ENCODE results near the gene IL6. TPM values are rescaled to one million over a fixed set of nuclear protein-coding genes. Genes with fewer than 3 reads are reported as not detected.

The IL6 gene
- total and polyA plus RNA-seq, 9 of the 15 experiments (the other 6 are each of a cell fraction or from before 2014, with no cell fraction given) = 0.76 to 2.9 (median 1.5) TPM

DNA sequence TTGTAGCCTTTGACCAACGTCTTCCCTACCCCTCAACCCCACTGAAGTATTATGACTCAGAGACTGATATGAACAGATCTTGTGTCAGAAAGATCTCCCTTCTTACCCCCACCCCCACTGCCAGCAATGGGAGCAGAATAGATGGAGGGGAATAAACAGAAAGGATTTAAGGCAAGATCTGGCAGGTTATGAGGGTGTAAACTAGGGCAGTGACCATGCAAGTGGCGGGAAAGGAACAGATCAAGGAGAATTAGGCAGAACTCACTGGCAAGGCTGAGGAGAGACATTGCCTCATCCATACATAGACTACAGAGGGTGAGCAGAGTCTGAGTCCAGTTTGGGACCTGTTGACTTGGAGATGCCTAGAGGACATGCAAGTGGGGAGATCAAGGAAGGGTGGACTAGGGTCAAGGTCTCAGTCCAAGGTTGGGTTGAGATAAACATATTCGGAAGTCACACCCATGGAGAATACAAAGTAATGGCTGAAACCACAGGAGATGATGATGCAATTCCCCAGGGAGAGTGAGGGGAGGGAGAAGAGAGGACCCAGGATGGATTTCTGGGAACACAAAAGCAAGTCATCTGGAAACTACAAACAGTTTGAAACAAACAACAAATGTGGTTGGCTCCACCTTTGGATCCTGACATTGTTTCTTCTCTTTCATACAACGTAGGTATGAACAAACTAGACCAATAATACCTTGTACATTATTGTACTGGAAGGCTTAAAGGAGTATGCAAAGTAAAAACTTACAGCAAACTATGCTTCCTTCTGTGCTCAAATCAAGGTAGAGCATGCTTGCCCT is 44.9 kb upstream of the IL6 start (continued):
- TF ChIP-seq CBX8 (IDR thresholded peaks at IDR 0.05; ENCODE audit: borderline replicate concordance, extremely low read depth, low read depth, low read length, poor library complexity, severe bottlenecking) = no peak
- TF ChIP-seq CXXC5 (CRISPR knock-in tag; IDR thresholded peaks at IDR 0.05) = peak; percentile 86
- TF ChIP-seq, protein P1, sequence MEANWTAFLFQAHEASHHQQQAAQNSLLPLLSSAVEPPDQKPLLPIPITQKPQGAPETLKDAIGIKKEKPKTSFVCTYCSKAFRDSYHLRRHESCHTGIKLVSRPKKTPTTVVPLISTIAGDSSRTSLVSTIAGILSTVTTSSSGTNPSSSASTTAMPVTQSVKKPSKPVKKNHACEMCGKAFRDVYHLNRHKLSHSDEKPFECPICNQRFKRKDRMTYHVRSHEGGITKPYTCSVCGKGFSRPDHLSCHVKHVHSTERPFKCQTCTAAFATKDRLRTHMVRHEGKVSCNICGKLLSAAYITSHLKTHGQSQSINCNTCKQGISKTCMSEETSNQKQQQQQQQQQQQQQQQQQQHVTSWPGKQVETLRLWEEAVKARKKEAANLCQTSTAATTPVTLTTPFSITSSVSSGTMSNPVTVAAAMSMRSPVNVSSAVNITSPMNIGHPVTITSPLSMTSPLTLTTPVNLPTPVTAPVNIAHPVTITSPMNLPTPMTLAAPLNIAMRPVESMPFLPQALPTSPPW (CRISPR knock-in tag; IDR thresholded peaks at IDR 0.05) = peak; percentile 66
- TF ChIP-seq ZNF239 (CRISPR knock-in tag; IDR thresholded peaks at IDR 0.05) = peak; percentile 46
- TF ChIP-seq, protein P2, sequence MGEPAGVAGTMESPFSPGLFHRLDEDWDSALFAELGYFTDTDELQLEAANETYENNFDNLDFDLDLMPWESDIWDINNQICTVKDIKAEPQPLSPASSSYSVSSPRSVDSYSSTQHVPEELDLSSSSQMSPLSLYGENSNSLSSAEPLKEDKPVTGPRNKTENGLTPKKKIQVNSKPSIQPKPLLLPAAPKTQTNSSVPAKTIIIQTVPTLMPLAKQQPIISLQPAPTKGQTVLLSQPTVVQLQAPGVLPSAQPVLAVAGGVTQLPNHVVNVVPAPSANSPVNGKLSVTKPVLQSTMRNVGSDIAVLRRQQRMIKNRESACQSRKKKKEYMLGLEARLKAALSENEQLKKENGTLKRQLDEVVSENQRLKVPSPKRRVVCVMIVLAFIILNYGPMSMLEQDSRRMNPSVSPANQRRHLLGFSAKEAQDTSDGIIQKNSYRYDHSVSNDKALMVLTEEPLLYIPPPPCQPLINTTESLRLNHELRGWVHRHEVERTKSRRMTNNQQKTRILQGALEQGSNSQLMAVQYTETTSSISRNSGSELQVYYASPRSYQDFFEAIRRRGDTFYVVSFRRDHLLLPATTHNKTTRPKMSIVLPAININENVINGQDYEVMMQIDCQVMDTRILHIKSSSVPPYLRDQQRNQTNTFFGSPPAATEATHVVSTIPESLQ (CRISPR knock-in tag; IDR thresholded peaks at IDR 0.05) = no peak
- TF ChIP-seq ZNF175 (CRISPR knock-in tag; IDR thresholded peaks at IDR 0.05; ENCODE audit: low read depth) = peak; percentile 43; the same call in 1 of the 2 replicates
- peak; percentile 71 for TF ChIP-seq TCF3 (CRISPR knock-in tag; IDR thresholded peaks at IDR 0.05)
- TF ChIP-seq SRF (CRISPR knock-in tag; IDR thresholded peaks at IDR 0.05) = 0 out of 4 replicates have a peak, but pooled peaks of 1 of the 2 experiments have one; percentile 11
- peak; percentile 74 for TF ChIP-seq ZSCAN32 (CRISPR knock-in tag; IDR thresholded peaks at IDR 0.05)
- TF ChIP-seq, protein P3, sequence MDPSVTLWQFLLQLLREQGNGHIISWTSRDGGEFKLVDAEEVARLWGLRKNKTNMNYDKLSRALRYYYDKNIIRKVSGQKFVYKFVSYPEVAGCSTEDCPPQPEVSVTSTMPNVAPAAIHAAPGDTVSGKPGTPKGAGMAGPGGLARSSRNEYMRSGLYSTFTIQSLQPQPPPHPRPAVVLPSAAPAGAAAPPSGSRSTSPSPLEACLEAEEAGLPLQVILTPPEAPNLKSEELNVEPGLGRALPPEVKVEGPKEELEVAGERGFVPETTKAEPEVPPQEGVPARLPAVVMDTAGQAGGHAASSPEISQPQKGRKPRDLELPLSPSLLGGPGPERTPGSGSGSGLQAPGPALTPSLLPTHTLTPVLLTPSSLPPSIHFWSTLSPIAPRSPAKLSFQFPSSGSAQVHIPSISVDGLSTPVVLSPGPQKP (CRISPR knock-in tag; IDR thresholded peaks at IDR 0.05) = no peak
- peak in 1 of 2 experiments; percentile 29; a peak in 2 of 4 replicates for TF ChIP-seq NRF1 (conservative IDR thresholded peaks at IDR 0.05 in 1 of 2, IDR thresholded peaks at IDR 0.05 in 1 of 2)
- TF ChIP-seq EP400 (IDR thresholded peaks at IDR 0.05) = peak; percentile 69
- TF ChIP-seq, protein P4, sequence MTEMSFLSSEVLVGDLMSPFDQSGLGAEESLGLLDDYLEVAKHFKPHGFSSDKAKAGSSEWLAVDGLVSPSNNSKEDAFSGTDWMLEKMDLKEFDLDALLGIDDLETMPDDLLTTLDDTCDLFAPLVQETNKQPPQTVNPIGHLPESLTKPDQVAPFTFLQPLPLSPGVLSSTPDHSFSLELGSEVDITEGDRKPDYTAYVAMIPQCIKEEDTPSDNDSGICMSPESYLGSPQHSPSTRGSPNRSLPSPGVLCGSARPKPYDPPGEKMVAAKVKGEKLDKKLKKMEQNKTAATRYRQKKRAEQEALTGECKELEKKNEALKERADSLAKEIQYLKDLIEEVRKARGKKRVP (CRISPR knock-in tag; IDR thresholded peaks at IDR 0.05) = peak; percentile 92
- no peak for TF ChIP-seq NR2C2 (CRISPR knock-in tag; IDR thresholded peaks at IDR 0.05)
- peak; percentile 36; the same call in 1 of the 2 replicates for TF ChIP-seq NR2C2 (tag; IDR thresholded peaks at IDR 0.05)
- peak; percentile 59 for TF ChIP-seq L3MBTL2 (IDR thresholded peaks at IDR 0.05)
- TF ChIP-seq, protein P5, sequence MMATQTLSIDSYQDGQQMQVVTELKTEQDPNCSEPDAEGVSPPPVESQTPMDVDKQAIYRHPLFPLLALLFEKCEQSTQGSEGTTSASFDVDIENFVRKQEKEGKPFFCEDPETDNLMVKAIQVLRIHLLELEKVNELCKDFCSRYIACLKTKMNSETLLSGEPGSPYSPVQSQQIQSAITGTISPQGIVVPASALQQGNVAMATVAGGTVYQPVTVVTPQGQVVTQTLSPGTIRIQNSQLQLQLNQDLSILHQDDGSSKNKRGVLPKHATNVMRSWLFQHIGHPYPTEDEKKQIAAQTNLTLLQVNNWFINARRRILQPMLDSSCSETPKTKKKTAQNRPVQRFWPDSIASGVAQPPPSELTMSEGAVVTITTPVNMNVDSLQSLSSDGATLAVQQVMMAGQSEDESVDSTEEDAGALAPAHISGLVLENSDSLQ (IDR thresholded peaks at IDR 0.05) = peak; percentile 45; the same call in 1 of the 2 replicates
- peak; percentile 62; the same call in 1 of the 2 replicates for TF ChIP-seq HDGF (IDR thresholded peaks at IDR 0.05)
